HUES64 (cell line): ENCODE results near the gene AGPS.
"Not testable (repeated sequence)": the region's sequence is repeated elsewhere in the genome, so short reads cannot be mapped to it uniquely, and the experiment has no call there.

Experiments
- H3K27ac ChIP-seq: 2 replicates; pipeline ENCODE4 v1.7.0; 2013; ENCODE audit warnings: low read depth, low read length, inconsistent platforms
- H3K27me3 ChIP-seq: 2 replicates; pipeline ENCODE4 v1.6.1; 2013; ENCODE audit warnings: mild to moderate bottlenecking, low read length; ENCODE audit not compliant: insufficient read depth
- H3K36me3 ChIP-seq: 2 replicates; pipeline ENCODE4 v1.6.1; 2013; ENCODE audit warnings: mild to moderate bottlenecking, low read length; ENCODE audit not compliant: insufficient read depth
- H3K4me1 ChIP-seq: 2 replicates; pipeline ENCODE4 v1.6.1; 2013; ENCODE audit warnings: mild to moderate bottlenecking, low read length, moderate library complexity; ENCODE audit not compliant: insufficient read depth
- H3K4me3 ChIP-seq: 2 replicates; pipeline ENCODE4 v1.5.1; 2013; ENCODE audit warnings: mild to moderate bottlenecking, low read length, moderate library complexity
- H3K9ac ChIP-seq: 2 replicates; pipeline ENCODE4 v1.6.1; 2013; ENCODE audit warnings: mild to moderate bottlenecking, low read depth, low read length
- H3K9me3 ChIP-seq: 2 replicates; pipeline ENCODE4 v1.6.1; 2013; ENCODE audit warnings: low read depth, low read length; ENCODE audit not compliant: insufficient read depth
- WGBS: fragments of 150-250, 120-280 bp; methylation state at CpG from one replicate; pipeline ENCODE4 v1.1.7; 2013; ENCODE audit warnings: missing lambda C conversion rate; 5-methylcytosine and 5-hydroxymethylcytosine counted together

The AGPS gene

GRCh38 chr2:177400337-177400923, 7.9 kb downstream of the AGPS start:
- 100% methylated on average over 3 of the region's 4 CpGs for WGBS
- Histone ChIP-seq H3K9ac (no peak overlapping the region), H3K36me3 (no peaks in the 10 kb centered on the region), H3K27me3 (no peaks in the 10 kb centered on the region), H3K9me3 (no peaks in the 10 kb centered on the region), H3K4me1 (peaks cover 18% of the 10 kb centered on the region; the same call in 1 of the 2 replicates), H3K27ac (no peak overlapping the region), H3K4me3 (no peak overlapping the region)

GRCh38 chr2:177402096-177402495, 9.5 kb downstream of the AGPS start:
- no peak overlapping the region for H3K4me3 ChIP-seq
- no peak overlapping the region for H3K27ac ChIP-seq
- no peaks in the 10 kb centered on the region for H3K9me3 ChIP-seq
- 95% methylated on average over 1 of the region's 1 CpG for WGBS
- no peak overlapping the region for H3K9ac ChIP-seq
- no peaks in the 10 kb centered on the region for H3K27me3 ChIP-seq
- no peaks in the 10 kb centered on the region for H3K36me3 ChIP-seq
- H3K4me1 ChIP-seq: peaks cover 13% of the 10 kb centered on the region; the same call in 1 of the 2 replicates

DNA sequence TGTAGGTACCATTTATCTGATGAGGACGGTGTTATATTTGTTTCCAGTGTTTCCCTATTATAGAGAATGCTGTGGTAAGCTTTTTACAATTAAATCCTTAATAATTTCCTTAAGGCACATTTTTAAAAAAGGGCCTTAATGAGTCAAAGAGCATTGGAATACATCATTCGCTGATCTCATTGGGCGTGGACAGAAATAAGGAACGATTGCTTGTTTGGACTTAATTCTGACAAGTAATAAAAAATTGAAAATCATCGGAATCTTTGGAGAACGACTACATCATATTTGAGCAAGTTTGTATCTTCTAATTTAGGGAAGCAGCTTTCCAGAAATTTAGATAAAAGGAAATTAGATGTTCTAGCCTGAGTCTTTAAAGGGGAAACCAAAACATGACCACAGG, 11.3 kb downstream of the AGPS start:
- peaks cover 3% of the 10 kb centered on the region; the same call in 1 of the 2 replicates for H3K9me3 ChIP-seq
- H3K27me3 ChIP-seq: no peaks in the 10 kb centered on the region
- H3K36me3 ChIP-seq: no peaks in the 10 kb centered on the region
- no peak overlapping the region for H3K4me3 ChIP-seq
- WGBS: 96% methylated on average over 6 of the region's 6 CpGs
- peaks cover 4% of the 10 kb centered on the region; the same call in 1 of the 2 replicates for H3K4me1 ChIP-seq
- no peak overlapping the region for H3K27ac ChIP-seq
- H3K9ac ChIP-seq: no peak overlapping the region

DNA sequence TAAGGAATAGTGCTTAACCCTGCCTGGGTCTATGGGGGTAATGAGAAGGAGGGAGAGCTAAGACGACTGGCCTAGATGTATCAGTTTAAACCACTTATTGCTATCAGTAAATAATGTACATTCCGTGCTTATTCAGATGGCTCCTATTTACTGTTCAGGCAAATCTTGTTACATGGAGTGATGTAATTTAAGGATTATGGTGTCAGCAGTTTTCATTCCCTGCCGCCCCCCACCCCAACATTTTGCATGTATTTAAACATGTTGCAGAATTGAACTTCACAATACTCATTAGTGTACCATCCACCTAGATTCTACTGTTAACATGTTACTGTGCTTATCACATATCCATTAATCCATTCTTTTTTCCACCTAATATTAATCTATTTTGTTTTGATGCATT, 11.7 kb downstream of the AGPS start:
- Histone ChIP-seq H3K27ac (no peak overlapping the region), H3K9ac (no peak overlapping the region), H3K9me3 (peaks cover 3% of the 10 kb centered on the region; the same call in 1 of the 2 replicates), H3K27me3 (no peaks in the 10 kb centered on the region), H3K4me3 (no peak overlapping the region), H3K4me1 (no peaks in the 10 kb centered on the region; the same call in 1 of the 2 replicates), H3K36me3 (no peaks in the 10 kb centered on the region)
- 85% methylated on average over 3 of the region's 3 CpGs for WGBS

- Histone ChIP-seq H3K9me3 (peaks cover 3% of the 10 kb centered on the region; the same call in 1 of the 2 replicates), H3K9ac (no peak overlapping the region), H3K27ac (no peak overlapping the region), H3K36me3 (no peaks in the 10 kb centered on the region), H3K27me3 (no peaks in the 10 kb centered on the region), H3K4me3 (no peak overlapping the region), H3K4me1 (no peaks in the 10 kb centered on the region)
- 96% methylated on average over 2 of the region's 2 CpGs for WGBS
Measured at GRCh38 chr2:177405029-177405692, 12.6 kb downstream of the AGPS start.

DNA sequence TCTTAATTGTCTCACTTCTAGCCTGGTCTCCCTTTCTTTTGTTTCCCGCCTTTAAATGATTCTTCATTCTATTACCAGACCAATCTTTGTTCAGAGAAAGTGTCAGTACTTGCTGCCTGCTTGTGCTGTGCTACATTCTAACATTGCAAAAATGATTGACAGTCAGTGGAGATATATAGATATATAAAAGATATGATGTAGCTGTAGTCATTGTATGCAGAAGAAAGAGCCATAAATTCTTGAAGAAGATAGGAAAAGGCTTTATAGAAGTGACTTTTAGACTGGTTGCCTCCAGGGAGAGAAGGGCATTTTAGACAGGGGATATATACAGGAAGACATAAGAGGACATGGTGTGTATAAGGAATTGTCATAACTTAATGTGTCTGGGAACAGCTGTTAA, 13.6 kb downstream of the AGPS start:
- H3K9ac ChIP-seq: no peak overlapping the region
- H3K27ac ChIP-seq: no peak overlapping the region
- no peaks in the 10 kb centered on the region for H3K36me3 ChIP-seq
- no peaks in the 10 kb centered on the region for H3K4me1 ChIP-seq
- H3K9me3 ChIP-seq: peaks cover 3% of the 10 kb centered on the region; the same call in 1 of the 2 replicates
- H3K4me3 ChIP-seq: no peak overlapping the region
- 96% methylated on average over 1 of the region's 1 CpG for WGBS
- no peaks in the 10 kb centered on the region for H3K27me3 ChIP-seq

GRCh38 chr2:177407031-177407430, 14.5 kb downstream of the AGPS start:
- H3K27me3 ChIP-seq: no peaks in the 10 kb centered on the region
- H3K36me3 ChIP-seq: no peaks in the 10 kb centered on the region
- H3K9me3 ChIP-seq: peaks cover 3% of the 10 kb centered on the region; the same call in 1 of the 2 replicates
- 97% methylated on average over 2 of the region's 2 CpGs for WGBS
- H3K4me3 ChIP-seq: no peak overlapping the region
- no peak overlapping the region for H3K27ac ChIP-seq
- H3K4me1 ChIP-seq: no peaks in the 10 kb centered on the region
- no peak overlapping the region for H3K9ac ChIP-seq

DNA sequence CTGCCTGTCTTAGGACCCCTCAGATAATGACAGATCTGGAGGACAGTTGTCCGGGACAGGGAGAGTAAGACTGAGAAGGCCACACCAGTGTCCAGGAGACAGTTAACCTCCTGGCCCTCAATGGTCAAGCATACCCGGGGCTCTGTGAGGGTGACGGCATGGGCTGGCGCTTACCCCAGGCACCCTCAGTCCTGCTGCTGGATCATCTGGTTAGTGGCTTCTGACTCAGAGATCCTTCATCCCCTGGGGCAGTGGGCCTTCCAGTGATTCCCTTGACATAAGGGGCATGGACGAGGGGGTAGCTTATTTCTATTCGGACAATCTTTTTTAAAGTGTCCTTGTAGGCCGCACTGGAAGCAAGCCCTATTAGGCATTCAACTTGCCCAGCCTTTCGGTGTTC, 18.1 kb downstream of the AGPS start:
- not testable (repeated sequence) for H3K27ac ChIP-seq, H3K9me3 ChIP-seq, H3K27me3 ChIP-seq, H3K4me3 ChIP-seq, H3K36me3 ChIP-seq, H3K4me1 ChIP-seq, H3K9ac ChIP-seq
- 93% methylated on average over 8 of the region's 8 CpGs for WGBS

DNA sequence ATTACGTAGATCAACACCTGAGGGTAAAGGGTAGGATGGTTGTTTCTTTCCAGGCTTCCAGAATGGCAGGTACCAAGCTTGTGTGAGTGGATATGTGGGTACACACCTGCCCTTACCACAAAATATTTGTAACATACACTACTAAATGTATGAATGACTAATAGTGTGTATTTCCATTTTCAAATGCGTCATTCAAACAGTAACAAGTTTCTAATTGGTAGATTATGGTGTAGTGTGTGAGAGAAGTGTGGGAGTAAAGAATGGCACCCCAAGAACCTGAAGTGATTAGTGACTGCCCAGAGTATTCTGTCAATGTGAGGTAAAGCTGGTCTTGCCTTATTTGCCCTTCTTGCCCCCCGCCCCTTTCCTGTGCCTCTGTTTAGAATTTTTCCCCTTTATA, 21.1 kb downstream of the AGPS start:
- WGBS: 67% methylated on average over 3 of the region's 3 CpGs
- no peak overlapping the region for H3K9ac ChIP-seq
- H3K27ac ChIP-seq: no peak overlapping the region
- H3K36me3 ChIP-seq: no peaks in the 10 kb centered on the region
- no peak overlapping the region for H3K4me3 ChIP-seq
- H3K9me3 ChIP-seq: no peaks in the 10 kb centered on the region
- H3K27me3 ChIP-seq: no peaks in the 10 kb centered on the region
- H3K4me1 ChIP-seq: no peaks in the 10 kb centered on the region

DNA sequence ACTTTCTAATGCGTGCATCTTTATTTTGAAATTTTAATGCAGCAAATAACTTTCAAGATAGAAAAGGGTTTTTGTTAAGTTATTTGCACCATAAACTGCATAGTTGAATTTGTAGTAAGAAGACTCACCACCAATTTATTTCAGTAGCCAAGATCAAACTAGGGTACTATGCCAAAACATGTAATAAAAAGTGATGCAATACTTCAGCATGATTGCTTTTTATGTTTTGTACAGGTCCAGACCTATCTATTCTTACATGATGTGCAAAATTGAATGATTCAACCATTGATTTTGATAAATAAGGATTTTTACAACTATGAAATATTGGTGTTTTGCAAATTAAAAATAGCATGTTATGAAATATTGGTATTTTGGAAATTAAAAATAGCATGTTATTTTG, 26.7 kb downstream of the AGPS start:
- no peak overlapping the region for H3K9ac ChIP-seq
- H3K4me3 ChIP-seq: no peak overlapping the region
- WGBS: no CpG with 5 or more reads among the region's 1 CpG
- no peak overlapping the region for H3K27ac ChIP-seq
- no peaks in the 10 kb centered on the region for H3K4me1 ChIP-seq
- no peaks in the 10 kb centered on the region for H3K9me3 ChIP-seq
- H3K27me3 ChIP-seq: no peaks in the 10 kb centered on the region
- peaks cover 23% of the 10 kb centered on the region for H3K36me3 ChIP-seq

DNA sequence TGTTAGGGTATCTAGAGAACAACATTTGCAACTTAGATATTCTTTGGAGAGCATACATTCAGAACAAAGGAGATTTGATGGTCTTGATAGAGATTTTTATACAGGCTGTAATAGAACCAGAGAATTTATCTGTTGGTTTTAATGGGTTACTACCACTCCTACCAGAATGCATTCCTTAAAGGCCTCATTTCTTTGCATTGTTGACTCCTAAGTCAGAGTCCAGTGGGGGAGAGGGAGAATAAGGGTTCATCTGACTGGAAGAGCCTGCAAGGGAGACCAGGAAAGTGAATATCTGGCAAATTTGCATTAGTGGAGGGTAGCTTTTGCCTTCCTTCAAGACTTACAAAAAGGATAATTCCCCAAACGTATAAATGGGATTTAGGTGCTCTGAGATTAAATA, 29.7 kb downstream of the AGPS start:
- Histone ChIP-seq H3K27ac (no peak overlapping the region), H3K4me3 (no peak overlapping the region), H3K27me3 (no peaks in the 10 kb centered on the region), H3K9me3 (peaks cover 5% of the 10 kb centered on the region; the same call in 1 of the 2 replicates), H3K4me1 (no peaks in the 10 kb centered on the region), H3K9ac (no peak overlapping the region), H3K36me3 (peaks cover 23% of the 10 kb centered on the region)
- WGBS: no CpG with 5 or more reads among the region's 1 CpG
